ENCODE measurements around the gene KIF2B. TPM values are rescaled to one million over a fixed set of nuclear protein-coding genes. Genes with fewer than 3 reads are reported as not detected.
"Not testable (repeated sequence)": the region's sequence is repeated elsewhere in the genome, so short reads cannot be mapped to it uniquely, and the experiment has no call there.

KIF2B gene
- total and polyA plus RNA-seq, 5 donors from 2014 or later: not detected

- DNase-seq; H3K36me3 Mint-ChIP-seq; H3K27ac Mint-ChIP-seq; ATAC-seq (ENCODE audit: low read depth in 2 of 2); H3K4me1 ChIP-seq (ENCODE audit: control insufficient read depth, insufficient read depth, low read length, poor library complexity, severe bottlenecking); H3K9me3 ChIP-seq (ENCODE audit: control insufficient read depth in 2 of 2, low read length in 2 of 2); H3K4me1 Mint-ChIP-seq; H3K4me3 ChIP-seq (ENCODE audit: low read depth, low read length); H3K4me3 Mint-ChIP-seq; H3K36me3 ChIP-seq (ENCODE audit: control insufficient read depth, insufficient read depth, low read length); H3K27me3 ChIP-seq (ENCODE audit: control insufficient read depth, insufficient read depth, low read length); H3K27me3 Mint-ChIP-seq; H3K27ac ChIP-seq (ENCODE audit: insufficient read depth, low read length, poor library complexity, severe bottlenecking): not testable (repeated sequence)
- H3K9me3 Mint-ChIP-seq: peaks cover 2 to 14% (median 5%) of the 10 kb centered on the region in 7 donors
Measured at GRCh38 chr17:53834771-53835170, 12.0 kb downstream of the KIF2B start.

GRCh38 chr17:53837131-53837530 is 14.4 kb downstream of the KIF2B start:
- H3K36me3 Mint-ChIP-seq: no peaks in the 10 kb centered on the region
- Histone ChIP-seq H3K27ac (ENCODE audit: insufficient read depth, low read length, poor library complexity, severe bottlenecking) (no peak overlapping the region), H3K36me3 (ENCODE audit: control insufficient read depth, insufficient read depth, low read length) (no peaks in the 10 kb centered on the region), H3K27me3 (ENCODE audit: control insufficient read depth, insufficient read depth, low read length) (no peaks in the 10 kb centered on the region), H3K4me1 (ENCODE audit: control insufficient read depth, insufficient read depth, low read length, poor library complexity, severe bottlenecking) (no peaks in the 10 kb centered on the region), H3K9me3 (ENCODE audit: control insufficient read depth in 2 of 2, low read length in 2 of 2) (peaks cover 0 to 6% of the 10 kb centered on the region in 2 experiments), H3K4me3 (ENCODE audit: low read depth, low read length) (no peak overlapping the region)
- no peaks in the 10 kb centered on the region for H3K27me3 Mint-ChIP-seq
- DNase-seq (no peak), ATAC-seq (ENCODE audit: low read depth in 2 of 2) (no peak)
- H3K9me3 Mint-ChIP-seq: peaks cover 2 to 14% (median 5%) of the 10 kb centered on the region in 7 donors
- H3K4me3 Mint-ChIP-seq: no peak overlapping the region
- H3K4me1 Mint-ChIP-seq: no peaks in the 10 kb centered on the region
- no peak overlapping the region for H3K27ac Mint-ChIP-seq

- H3K4me1 Mint-ChIP-seq: no peaks in the 10 kb centered on the region
- Histone ChIP-seq H3K4me1 (ENCODE audit: control insufficient read depth, insufficient read depth, low read length, poor library complexity, severe bottlenecking) (no peaks in the 10 kb centered on the region), H3K36me3 (ENCODE audit: control insufficient read depth, insufficient read depth, low read length) (no peaks in the 10 kb centered on the region), H3K9me3 (ENCODE audit: control insufficient read depth in 2 of 2, low read length in 2 of 2) (peaks cover 0 to 6% of the 10 kb centered on the region in 2 experiments), H3K4me3 (ENCODE audit: low read depth, low read length) (no peak overlapping the region), H3K27ac (ENCODE audit: insufficient read depth, low read length, poor library complexity, severe bottlenecking) (no peak overlapping the region), H3K27me3 (ENCODE audit: control insufficient read depth, insufficient read depth, low read length) (no peaks in the 10 kb centered on the region)
- peaks cover 0 to 11% (median 4%) of the 10 kb centered on the region in 7 donors for H3K9me3 Mint-ChIP-seq
- H3K4me3 Mint-ChIP-seq: no peak overlapping the region
- H3K27me3 Mint-ChIP-seq: no peaks in the 10 kb centered on the region
- no peak for ATAC-seq (ENCODE audit: low read depth in 2 of 2)
- no peak overlapping the region for H3K27ac Mint-ChIP-seq
- DNase-seq: no peak
- no peaks in the 10 kb centered on the region for H3K36me3 Mint-ChIP-seq
Measured at GRCh38 chr17:53844491-53845107, 21.9 kb downstream of the KIF2B start.

- DNase-seq; H3K4me1 Mint-ChIP-seq; H3K4me3 Mint-ChIP-seq; H3K9me3 ChIP-seq (ENCODE audit: control insufficient read depth in 2 of 2, low read length in 2 of 2); H3K27ac ChIP-seq (ENCODE audit: insufficient read depth, low read length, poor library complexity, severe bottlenecking); H3K4me3 ChIP-seq (ENCODE audit: low read depth, low read length); H3K36me3 Mint-ChIP-seq; H3K36me3 ChIP-seq (ENCODE audit: control insufficient read depth, insufficient read depth, low read length); H3K27me3 Mint-ChIP-seq; H3K27me3 ChIP-seq (ENCODE audit: control insufficient read depth, insufficient read depth, low read length); H3K27ac Mint-ChIP-seq; H3K4me1 ChIP-seq (ENCODE audit: control insufficient read depth, insufficient read depth, low read length, poor library complexity, severe bottlenecking); ATAC-seq (ENCODE audit: low read depth in 2 of 2): not testable (repeated sequence)
- H3K9me3 Mint-ChIP-seq: peaks cover 4 to 15% (median 7%) of the 10 kb centered on the region in 7 donors
Measured at GRCh38 chr17:53871128-53871527, 48.4 kb downstream of the KIF2B start.

Data from CD4-positive, CD25-positive, alpha-beta regulatory T cell (primary cell).